Measurements from ENCODE around the gene KCNAB1. TPM values are rescaled to one million over a fixed set of nuclear protein-coding genes. Genes with fewer than 3 reads are reported as not detected.
"Not testable (repeated sequence)": the region's sequence is repeated elsewhere in the genome, so short reads cannot be mapped to it uniquely, and the experiment has no call there.

The KCNAB1 gene
- total RNA-seq, 3 donors from 2014 or later, result 0.65 to 13.5 (median 1.2) TPM

GRCh38 chr3:156181509-156181908 lies 61.1 kb downstream of the KCNAB1 start:
- Histone ChIP-seq H3K4me3 (no peak overlapping the region), H3K4me1 (ENCODE audit: low read depth) (no peaks in the 10 kb centered on the region), H3K36me3 (ENCODE audit: low read depth) (no peaks in the 10 kb centered on the region), H3K9me3 (no peaks in the 10 kb centered on the region)
- ATAC-seq, result no peak
- DNase-seq, result no peak
- TF ChIP-seq, protein P1, sequence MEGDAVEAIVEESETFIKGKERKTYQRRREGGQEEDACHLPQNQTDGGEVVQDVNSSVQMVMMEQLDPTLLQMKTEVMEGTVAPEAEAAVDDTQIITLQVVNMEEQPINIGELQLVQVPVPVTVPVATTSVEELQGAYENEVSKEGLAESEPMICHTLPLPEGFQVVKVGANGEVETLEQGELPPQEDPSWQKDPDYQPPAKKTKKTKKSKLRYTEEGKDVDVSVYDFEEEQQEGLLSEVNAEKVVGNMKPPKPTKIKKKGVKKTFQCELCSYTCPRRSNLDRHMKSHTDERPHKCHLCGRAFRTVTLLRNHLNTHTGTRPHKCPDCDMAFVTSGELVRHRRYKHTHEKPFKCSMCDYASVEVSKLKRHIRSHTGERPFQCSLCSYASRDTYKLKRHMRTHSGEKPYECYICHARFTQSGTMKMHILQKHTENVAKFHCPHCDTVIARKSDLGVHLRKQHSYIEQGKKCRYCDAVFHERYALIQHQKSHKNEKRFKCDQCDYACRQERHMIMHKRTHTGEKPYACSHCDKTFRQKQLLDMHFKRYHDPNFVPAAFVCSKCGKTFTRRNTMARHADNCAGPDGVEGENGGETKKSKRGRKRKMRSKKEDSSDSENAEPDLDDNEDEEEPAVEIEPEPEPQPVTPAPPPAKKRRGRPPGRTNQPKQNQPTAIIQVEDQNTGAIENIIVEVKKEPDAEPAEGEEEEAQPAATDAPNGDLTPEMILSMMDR (IDR thresholded peaks at IDR 0.05), result no peak
- intact Hi-C loops (cut with DNase I, micrococcal nuclease), result no loop called here

- H3K9me3 ChIP-seq, result no peaks in the 10 kb centered on the region
- no peaks in the 10 kb centered on the region for H3K4me1 ChIP-seq (ENCODE audit: low read depth)
- TF ChIP-seq, protein P1 (IDR thresholded peaks at IDR 0.05), result no peak
- no peak for DNase-seq
- ATAC-seq, result no peak
- intact Hi-C loops (cut with DNase I, micrococcal nuclease), result no loop called here
- H3K36me3 ChIP-seq (ENCODE audit: low read depth), result no peaks in the 10 kb centered on the region
- no peak overlapping the region for H3K4me3 ChIP-seq
Observed at GRCh38 chr3:156183396-156183795, 63.0 kb downstream of the KCNAB1 start.

DNA sequence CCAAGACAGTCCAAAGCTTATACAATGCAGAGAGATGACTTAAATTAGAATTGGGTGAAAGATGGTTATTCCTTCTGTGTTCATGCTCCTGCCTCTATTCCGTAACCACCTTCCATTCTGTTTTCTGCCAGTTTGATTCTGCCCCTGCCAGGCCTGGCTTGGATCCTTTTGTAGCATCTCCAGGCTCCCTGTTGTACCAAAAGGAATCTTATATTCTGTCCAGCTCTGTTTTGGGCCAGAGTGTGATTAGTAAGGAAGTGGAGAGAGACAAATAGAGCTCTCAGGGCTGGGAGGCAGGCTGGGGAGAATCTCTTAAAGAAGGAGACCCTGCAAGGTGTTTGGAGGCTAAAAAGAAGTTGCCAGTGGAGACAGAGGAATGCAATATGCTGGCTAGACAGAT lies 63.8 kb downstream of the KCNAB1 start:
- Histone ChIP-seq H3K36me3 (ENCODE audit: low read depth) (no peaks in the 10 kb centered on the region), H3K9me3 (no peaks in the 10 kb centered on the region), H3K4me1 (ENCODE audit: low read depth) (no peaks in the 10 kb centered on the region), H3K4me3 (no peak overlapping the region)
- ATAC-seq, result no peak
- DNase-seq, result no peak
- intact Hi-C loops (cut with DNase I, micrococcal nuclease), result no loop called here
- TF ChIP-seq, protein P1 (IDR thresholded peaks at IDR 0.05), result no peak

GRCh38 chr3:156187146-156187769 lies 66.9 kb downstream of the KCNAB1 start:
- TF ChIP-seq, protein P1 (IDR thresholded peaks at IDR 0.05), result no peak
- no peak overlapping the region for H3K4me3 ChIP-seq

DNA sequence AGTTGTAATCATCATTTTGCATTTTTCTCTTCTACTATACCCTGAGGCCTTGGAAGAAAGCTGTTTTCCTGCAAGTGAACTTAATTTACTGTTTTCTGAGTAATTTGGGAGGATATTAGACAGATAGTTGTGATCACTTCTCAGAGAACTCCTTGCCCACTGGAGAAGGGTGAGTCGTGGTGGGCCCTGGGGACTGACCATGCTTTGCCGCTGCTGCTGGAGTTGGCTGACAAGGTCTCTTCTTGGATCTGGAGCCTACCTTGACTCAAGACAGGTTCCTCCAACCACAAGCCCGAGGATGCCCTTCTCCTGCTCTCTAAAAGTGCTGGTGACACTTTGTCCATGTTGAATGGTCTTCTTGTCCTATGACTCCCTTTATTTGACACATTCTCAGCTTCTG lies 68.4 kb downstream of the KCNAB1 start:
- TF ChIP-seq, protein P1 (IDR thresholded peaks at IDR 0.05), result no peak
- no peak for ATAC-seq

More at GRCh38 chr3:156187146-156187769, 66.9 kb downstream of the KCNAB1 start:
- no peak for ATAC-seq
- Histone ChIP-seq H3K9me3 (no peaks in the 10 kb centered on the region), H3K36me3 (ENCODE audit: low read depth) (no peaks in the 10 kb centered on the region), H3K4me1 (ENCODE audit: low read depth) (no peaks in the 10 kb centered on the region)
- no peak for DNase-seq
- intact Hi-C loops (cut with DNase I, micrococcal nuclease), result no loop called here

DNA sequence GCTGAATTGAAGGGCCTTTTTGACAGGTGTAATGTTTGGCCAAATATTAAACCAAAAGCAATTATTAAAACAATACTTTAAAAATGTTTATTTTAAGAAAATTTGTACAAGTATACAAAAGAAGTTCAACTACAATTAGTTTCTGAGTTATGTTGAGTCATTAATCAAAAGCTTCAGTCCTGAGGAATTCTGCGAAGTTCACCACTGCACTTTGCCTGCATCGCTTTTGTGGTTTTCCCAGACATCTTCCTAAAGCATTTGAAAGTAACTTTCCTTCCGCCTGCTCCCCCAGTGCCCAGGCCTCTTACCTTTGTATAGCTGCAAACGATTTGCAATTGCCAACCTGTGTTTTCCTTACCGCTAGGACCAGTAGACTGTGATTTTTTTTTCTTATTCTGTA lies 69.5 kb downstream of the KCNAB1 start:
- intact Hi-C loops (cut with DNase I, micrococcal nuclease), result no loop called here
- Histone ChIP-seq H3K36me3 (ENCODE audit: low read depth) (no peaks in the 10 kb centered on the region), H3K4me1 (ENCODE audit: low read depth) (no peaks in the 10 kb centered on the region), H3K4me3 (no peak overlapping the region), H3K9me3 (no peaks in the 10 kb centered on the region)
- TF ChIP-seq, protein P1 (IDR thresholded peaks at IDR 0.05), result no peak
- DNase-seq (no peak), ATAC-seq (no peak)

More for the DNA sequence above, 68.4 kb downstream of the KCNAB1 start:
- intact Hi-C loops (cut with DNase I, micrococcal nuclease), result no loop called here
- no peaks in the 10 kb centered on the region for H3K36me3 ChIP-seq (ENCODE audit: low read depth)
- H3K4me3 ChIP-seq, result no peak overlapping the region
- H3K9me3 ChIP-seq, result no peaks in the 10 kb centered on the region
- no peaks in the 10 kb centered on the region for H3K4me1 ChIP-seq (ENCODE audit: low read depth)
- DNase-seq, result no peak

DNA sequence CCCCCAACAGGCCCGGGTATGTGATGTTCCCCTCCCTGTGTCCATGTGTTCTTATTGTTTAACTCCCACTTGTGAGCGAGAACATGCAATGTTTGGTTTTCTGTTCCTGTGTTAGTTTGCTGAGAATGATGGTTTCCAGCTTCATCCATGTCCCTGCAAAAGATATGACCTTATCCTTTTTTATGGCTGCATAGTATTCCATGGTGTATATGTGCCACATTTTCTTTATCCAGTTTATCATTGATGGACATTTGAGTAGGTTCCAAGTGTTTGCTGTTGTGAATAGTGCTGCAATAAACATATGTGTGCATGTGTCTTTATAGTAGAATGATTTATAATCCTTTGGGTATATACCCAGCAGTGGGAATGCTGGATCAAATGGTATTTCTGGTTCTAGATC lies 74.6 kb downstream of the KCNAB1 start:
- ATAC-seq; H3K36me3 ChIP-seq (ENCODE audit: low read depth); DNase-seq; intact Hi-C loops (cut with DNase I, micrococcal nuclease); H3K9me3 ChIP-seq; H3K4me1 ChIP-seq (ENCODE audit: low read depth); H3K4me3 ChIP-seq: not testable (repeated sequence)

GRCh38 chr3:156197152-156197551 lies 76.8 kb downstream of the KCNAB1 start:
- DNase-seq; intact Hi-C loops (cut with DNase I, micrococcal nuclease); H3K9me3 ChIP-seq; H3K4me1 ChIP-seq (ENCODE audit: low read depth); H3K36me3 ChIP-seq (ENCODE audit: low read depth); ATAC-seq; H3K4me3 ChIP-seq: not testable (repeated sequence)

All from mucosa of descending colon (tissue), 3 donors.